K562 (cell line): ENCODE results near the gene MAPKAPK3.

Experiments
- GABPB1 ChIP-seq: sonication (generic); formaldehyde crosslinking; IDR thresholded peaks from 2 replicates; pipeline ENCODE4 v1.8.0; 2022; ENCODE audit warnings: mild to moderate bottlenecking, missing genetic modification reagents
- POLR2A ChIP-seq: fragments of 450-650 bp; conservative IDR thresholded peaks from 2 replicates; pipeline ENCODE4 v1.6.1; 2016
- POLR2AphosphoS5 ChIP-seq: IDR thresholded peaks from 2 replicates; pipeline ENCODE4 v1.6.1; 2011; ENCODE audit warnings: mild to moderate bottlenecking, low read depth, low read length, moderate library complexity; ENCODE audit not compliant: control insufficient read depth, insufficient read depth
- TRIM24 ChIP-seq, 2 experiments: fragments of 450-650 bp; IDR thresholded peaks; 2 replicates each; pipeline ENCODE4 v1.6.1; 2016
- ZKSCAN1 ChIP-seq: fragments of 150-350 bp; IDR thresholded peaks from 2 replicates; pipeline ENCODE4 v1.6.1; 2016; ENCODE audit warnings: low read depth, low read length
- ZNF263 ChIP-seq: sonication (generic); formaldehyde crosslinking; IDR thresholded peaks from 2 replicates; pipeline ENCODE4 v1.8.0; 2022; ENCODE audit warnings: mild to moderate bottlenecking, missing genetic modification reagents, borderline replicate concordance
- TF ChIP-seq, protein P1 (sequence below): IDR thresholded peaks from 3 replicates; pipeline ENCODE4 v1.6.1; 2011; ENCODE audit warnings: borderline replicate concordance, mild to moderate bottlenecking; ENCODE audit not compliant: insufficient read length, insufficient read depth
- TF ChIP-seq, protein P2 (sequence below): sonication (generic); formaldehyde crosslinking; IDR thresholded peaks from 2 replicates; pipeline ENCODE4 v1.8.0; 2023; ENCODE audit warnings: mild to moderate bottlenecking, missing genetic modification reagents
- TF ChIP-seq, protein P3 (sequence below), 2 experiments: fragments of 450-650 bp; IDR thresholded peaks; 2 replicates each; pipeline ENCODE4 v1.6.1; 2016
- TF ChIP-seq, protein P4 (sequence below): fragments of 250-450 bp; sonication (Bioruptor Pico); IDR thresholded peaks from 2 replicates; pipeline ENCODE4 v1.4.0; 2020; ENCODE audit warnings: mild to moderate bottlenecking, moderate library complexity
- TF ChIP-seq, protein P5 (sequence below), 3 experiments: IDR thresholded peaks in 2 of 3; conservative IDR thresholded peaks in 1 of 3; 2 replicates each; pipeline ENCODE4 v1.5.1; 2011 to 2012; ENCODE audit warnings: low read length in 3 of 3, mild to moderate bottlenecking in 3 of 3, control low read depth in 2 of 3, improper control_type of control experiment in 1 of 3, inconsistent platforms in 1 of 3, low read depth in 1 of 3, mixed read lengths in 1 of 3, moderate library complexity in 1 of 3; ENCODE audit not compliant: insufficient read depth in 2 of 3

DNA sequence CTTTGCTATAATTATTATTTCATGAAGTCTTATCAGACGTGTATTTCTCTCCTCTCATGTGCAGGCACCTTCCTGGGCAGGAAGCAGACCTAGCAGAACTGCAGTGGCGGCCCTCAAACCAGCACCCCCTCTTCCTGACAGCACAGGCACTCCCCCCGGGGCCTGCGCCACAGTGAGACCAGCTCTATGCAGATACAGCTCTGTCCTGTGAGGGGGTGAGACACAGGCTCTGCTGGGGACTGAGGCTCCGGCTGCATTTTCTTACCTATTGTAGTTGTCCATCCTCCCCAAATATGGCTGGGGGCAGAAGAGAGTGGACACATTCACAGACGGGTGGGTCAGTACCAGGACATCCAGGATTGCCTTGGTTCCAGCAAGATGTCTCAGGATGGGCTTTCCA is 10.4 kb upstream of the MAPKAPK3 start:
- TF ChIP-seq, protein P1, sequence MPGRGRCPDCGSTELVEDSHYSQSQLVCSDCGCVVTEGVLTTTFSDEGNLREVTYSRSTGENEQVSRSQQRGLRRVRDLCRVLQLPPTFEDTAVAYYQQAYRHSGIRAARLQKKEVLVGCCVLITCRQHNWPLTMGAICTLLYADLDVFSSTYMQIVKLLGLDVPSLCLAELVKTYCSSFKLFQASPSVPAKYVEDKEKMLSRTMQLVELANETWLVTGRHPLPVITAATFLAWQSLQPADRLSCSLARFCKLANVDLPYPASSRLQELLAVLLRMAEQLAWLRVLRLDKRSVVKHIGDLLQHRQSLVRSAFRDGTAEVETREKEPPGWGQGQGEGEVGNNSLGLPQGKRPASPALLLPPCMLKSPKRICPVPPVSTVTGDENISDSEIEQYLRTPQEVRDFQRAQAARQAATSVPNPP: no peak
- TF ChIP-seq, protein P2, sequence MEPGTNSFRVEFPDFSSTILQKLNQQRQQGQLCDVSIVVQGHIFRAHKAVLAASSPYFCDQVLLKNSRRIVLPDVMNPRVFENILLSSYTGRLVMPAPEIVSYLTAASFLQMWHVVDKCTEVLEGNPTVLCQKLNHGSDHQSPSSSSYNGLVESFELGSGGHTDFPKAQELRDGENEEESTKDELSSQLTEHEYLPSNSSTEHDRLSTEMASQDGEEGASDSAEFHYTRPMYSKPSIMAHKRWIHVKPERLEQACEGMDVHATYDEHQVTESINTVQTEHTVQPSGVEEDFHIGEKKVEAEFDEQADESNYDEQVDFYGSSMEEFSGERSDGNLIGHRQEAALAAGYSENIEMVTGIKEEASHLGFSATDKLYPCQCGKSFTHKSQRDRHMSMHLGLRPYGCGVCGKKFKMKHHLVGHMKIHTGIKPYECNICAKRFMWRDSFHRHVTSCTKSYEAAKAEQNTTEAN (CRISPR knock-in tag): no peak
- no peak for TF ChIP-seq GABPB1
- TF ChIP-seq POLR2A: no peak
- no peak for TF ChIP-seq ZNF263 (CRISPR knock-in tag)
- TF ChIP-seq, protein P3, sequence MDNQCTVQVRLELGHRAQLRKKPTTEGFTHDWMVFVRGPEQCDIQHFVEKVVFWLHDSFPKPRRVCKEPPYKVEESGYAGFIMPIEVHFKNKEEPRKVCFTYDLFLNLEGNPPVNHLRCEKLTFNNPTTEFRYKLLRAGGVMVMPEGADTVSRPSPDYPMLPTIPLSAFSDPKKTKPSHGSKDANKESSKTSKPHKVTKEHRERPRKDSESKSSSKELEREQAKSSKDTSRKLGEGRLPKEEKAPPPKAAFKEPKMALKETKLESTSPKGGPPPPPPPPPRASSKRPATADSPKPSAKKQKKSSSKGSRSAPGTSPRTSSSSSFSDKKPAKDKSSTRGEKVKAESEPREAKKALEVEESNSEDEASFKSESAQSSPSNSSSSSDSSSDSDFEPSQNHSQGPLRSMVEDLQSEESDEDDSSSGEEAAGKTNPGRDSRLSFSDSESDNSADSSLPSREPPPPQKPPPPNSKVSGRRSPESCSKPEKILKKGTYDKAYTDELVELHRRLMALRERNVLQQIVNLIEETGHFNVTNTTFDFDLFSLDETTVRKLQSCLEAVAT (IDR thresholded peaks at IDR 0.05): no peak; a peak in 1 of 4 replicates
- no peak for TF ChIP-seq ZKSCAN1
- no peak for TF ChIP-seq TRIM24 (IDR thresholded peaks at IDR 0.05)
- TF ChIP-seq, protein P4, sequence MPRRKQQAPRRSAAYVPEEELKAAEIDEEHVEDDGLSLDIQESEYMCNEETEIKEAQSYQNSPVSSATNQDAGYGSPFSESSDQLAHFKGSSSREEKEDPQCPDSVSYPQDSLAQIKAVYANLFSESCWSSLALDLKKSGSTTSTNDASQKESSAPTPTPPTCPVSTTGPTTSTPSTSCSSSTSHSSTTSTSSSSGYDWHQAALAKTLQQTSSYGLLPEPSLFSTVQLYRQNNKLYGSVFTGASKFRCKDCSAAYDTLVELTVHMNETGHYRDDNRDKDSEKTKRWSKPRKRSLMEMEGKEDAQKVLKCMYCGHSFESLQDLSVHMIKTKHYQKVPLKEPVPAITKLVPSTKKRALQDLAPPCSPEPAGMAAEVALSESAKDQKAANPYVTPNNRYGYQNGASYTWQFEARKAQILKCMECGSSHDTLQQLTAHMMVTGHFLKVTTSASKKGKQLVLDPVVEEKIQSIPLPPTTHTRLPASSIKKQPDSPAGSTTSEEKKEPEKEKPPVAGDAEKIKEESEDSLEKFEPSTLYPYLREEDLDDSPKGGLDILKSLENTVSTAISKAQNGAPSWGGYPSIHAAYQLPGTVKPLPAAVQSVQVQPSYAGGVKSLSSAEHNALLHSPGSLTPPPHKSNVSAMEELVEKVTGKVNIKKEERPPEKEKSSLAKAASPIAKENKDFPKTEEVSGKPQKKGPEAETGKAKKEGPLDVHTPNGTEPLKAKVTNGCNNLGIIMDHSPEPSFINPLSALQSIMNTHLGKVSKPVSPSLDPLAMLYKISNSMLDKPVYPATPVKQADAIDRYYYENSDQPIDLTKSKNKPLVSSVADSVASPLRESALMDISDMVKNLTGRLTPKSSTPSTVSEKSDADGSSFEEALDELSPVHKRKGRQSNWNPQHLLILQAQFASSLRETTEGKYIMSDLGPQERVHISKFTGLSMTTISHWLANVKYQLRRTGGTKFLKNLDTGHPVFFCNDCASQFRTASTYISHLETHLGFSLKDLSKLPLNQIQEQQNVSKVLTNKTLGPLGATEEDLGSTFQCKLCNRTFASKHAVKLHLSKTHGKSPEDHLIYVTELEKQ (CRISPR knock-in tag): no peak
- TF ChIP-seq, protein P5, sequence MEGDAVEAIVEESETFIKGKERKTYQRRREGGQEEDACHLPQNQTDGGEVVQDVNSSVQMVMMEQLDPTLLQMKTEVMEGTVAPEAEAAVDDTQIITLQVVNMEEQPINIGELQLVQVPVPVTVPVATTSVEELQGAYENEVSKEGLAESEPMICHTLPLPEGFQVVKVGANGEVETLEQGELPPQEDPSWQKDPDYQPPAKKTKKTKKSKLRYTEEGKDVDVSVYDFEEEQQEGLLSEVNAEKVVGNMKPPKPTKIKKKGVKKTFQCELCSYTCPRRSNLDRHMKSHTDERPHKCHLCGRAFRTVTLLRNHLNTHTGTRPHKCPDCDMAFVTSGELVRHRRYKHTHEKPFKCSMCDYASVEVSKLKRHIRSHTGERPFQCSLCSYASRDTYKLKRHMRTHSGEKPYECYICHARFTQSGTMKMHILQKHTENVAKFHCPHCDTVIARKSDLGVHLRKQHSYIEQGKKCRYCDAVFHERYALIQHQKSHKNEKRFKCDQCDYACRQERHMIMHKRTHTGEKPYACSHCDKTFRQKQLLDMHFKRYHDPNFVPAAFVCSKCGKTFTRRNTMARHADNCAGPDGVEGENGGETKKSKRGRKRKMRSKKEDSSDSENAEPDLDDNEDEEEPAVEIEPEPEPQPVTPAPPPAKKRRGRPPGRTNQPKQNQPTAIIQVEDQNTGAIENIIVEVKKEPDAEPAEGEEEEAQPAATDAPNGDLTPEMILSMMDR (IDR thresholded peaks at IDR 0.05 in 2 of 3, conservative IDR thresholded peaks at IDR 0.05 in 1 of 3; ENCODE audit: insufficient read depth in 2 of 3, low read depth in 1 of 3, low read length in 3 of 3): no peak
- no peak for TF ChIP-seq POLR2AphosphoS5
